Activated T-helper 1 cell treated with anti-CD3 and anti-CD28 coated beads, Interleukin-2, amount 50 U/mL, for 16 hours (primary cell): ENCODE data around the gene ADAM10.
"Not testable (repeated sequence)": the region's sequence is repeated elsewhere in the genome, so short reads cannot be mapped to it uniquely, and the experiment has no call there.

Experiments
- DNase-seq, 2 donors: peaks; one replicate each; pipeline ENCODE4 v3.0.0-alpha.2; 2020; ENCODE audit warnings: low read depth in 1 of 2, low spot score in 1 of 2

Gene ADAM10

GRCh38 chr15:58678683-58679082 is 70.8 kb downstream of the ADAM10 start:
- no peak for DNase-seq

GRCh38 chr15:58677426-58677825 is 72.1 kb downstream of the ADAM10 start:
- no peak for DNase-seq

DNA sequence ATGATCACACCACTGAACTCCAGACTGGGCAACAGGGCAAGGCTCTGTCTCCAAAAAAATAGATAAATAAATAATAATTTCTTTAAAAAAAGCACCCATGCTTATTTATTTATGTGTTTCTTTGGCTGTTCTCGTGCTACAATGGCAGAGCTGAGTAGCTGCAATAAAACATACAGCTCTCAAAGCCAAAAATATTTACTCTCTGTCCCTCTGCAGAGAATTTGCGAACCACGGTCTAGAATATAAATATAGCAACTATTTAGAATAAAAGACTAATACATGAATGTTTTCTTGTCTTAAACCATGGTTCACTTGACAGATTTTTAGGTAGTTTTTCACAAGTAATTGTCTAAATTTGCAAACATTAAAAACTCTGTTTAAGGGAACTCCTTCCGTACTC is 72.7 kb downstream of the ADAM10 start:
- DNase-seq = no peak

- DNase-seq = no peak
These were observed 78.3 kb downstream of the ADAM10 start for GRCh38 chr15:58671186-58671585.

GRCh38 chr15:58669108-58669507 is 80.4 kb downstream of the ADAM10 start:
- no peak for DNase-seq

DNA sequence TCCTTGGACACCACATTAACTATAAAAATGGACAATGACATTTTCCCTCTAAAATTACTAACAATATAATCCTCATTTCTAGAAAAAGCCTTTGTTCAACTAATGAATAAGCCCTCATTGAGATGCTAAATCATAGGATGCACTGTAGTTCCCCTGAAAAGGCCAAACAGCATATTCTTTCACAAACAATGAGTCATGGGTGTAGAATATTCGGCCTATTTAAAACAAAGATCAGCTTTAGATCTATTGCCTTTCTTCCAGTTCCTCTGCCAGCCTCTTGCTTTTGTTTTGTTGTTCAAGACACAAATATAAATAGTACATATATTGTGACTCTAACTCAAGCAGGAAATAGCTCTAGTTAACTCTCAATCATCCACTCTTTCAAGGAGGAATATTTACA is 82.5 kb downstream of the ADAM10 start:
- no peak for DNase-seq

- DNase-seq = no peak
These were observed 83.8 kb downstream of the ADAM10 start for GRCh38 chr15:58665672-58666071.

DNA sequence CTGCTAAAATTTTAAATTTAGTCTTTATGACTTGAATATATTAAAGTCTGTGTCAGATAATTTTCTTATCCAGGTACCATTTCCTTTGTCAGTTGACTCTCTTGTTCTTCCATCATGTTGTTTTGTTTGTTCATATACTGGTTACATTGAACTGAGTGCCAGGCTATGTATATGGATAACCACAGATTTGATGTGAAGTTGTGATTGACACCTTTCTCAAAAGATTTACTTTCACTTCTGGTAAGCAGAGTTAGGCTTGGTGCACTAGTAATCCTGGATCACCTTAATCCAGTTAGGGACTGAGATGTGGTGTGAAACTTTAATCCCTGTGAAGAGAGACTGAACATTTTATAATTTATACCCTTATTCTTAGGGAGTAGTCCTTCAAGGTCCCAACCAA is 99.4 kb downstream of the ADAM10 start:
- no peak for DNase-seq

DNA sequence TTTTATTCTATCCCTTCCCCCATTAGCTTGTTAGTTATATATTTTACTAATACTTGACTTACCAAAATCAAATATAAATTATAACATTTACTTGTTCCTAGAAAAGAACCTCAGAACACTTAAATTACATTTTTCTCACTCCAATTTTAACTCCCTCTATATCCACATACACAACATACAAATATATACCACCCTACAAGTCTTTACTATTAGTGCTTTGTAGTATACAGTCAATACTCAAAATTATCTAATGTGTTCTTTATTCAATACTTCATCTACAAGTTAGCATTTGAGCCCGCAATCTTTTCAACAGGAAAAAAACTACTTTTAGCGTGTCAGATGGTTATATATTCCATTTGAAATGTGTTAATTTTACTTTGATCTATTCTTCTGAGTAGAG is 100.3 kb downstream of the ADAM10 start:
- DNase-seq = no peak

GRCh38 chr15:58643996-58644395 is 105.5 kb downstream of the ADAM10 start:
- no peak for DNase-seq

DNA sequence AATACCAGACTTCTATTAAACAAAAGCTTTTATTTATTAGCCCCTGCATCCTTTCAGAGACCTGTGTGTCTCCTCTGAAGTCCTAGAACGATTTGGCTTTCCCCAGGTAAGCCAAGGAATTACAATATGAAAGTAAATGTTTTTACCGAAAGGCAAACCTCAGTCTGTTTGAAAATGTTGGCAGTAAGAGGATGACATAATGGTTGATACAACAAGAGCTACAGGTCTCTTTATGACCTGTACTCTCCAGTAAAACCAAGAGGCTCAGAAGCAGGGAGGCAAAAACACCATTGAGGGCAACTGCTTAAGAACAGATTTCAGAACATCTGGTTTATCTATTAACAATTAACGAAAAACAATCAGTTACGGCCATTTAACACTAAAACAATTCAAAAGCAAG is 107.8 kb downstream of the ADAM10 start:
- DNase-seq = no peak

- DNase-seq = no peak
These were observed 109.5 kb downstream of the ADAM10 start for GRCh38 chr15:58639992-58640391.

GRCh38 chr15:58639002-58639756 is 110.3 kb downstream of the ADAM10 start:
- no peak for DNase-seq

GRCh38 chr15:58632789-58633188 is 116.7 kb downstream of the ADAM10 start:
- DNase-seq = no peak

- DNase-seq = no peak
These were observed 118.2 kb downstream of the ADAM10 start for GRCh38 chr15:58631319-58631718.

DNA sequence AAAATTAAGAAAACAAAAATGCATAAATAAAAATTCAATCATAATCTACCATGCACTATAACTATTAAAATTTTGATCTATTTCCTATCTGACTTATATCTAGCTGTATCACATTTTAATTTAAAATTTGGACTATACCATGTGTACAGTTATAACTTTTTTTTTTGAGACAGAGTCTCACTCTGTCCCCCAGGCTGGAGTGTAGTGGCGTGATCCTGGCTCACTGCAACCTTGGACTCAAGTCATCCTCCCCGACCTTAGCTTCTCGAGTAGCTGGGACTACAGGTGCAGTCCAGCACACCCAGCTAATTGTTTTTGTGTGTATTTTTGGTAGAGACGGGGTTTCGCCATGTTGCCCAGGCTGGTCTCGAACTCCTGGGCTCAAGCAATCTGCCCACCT is 119.9 kb downstream of the ADAM10 start:
- DNase-seq = no peak

- DNase-seq = no peak
These were observed 121.1 kb downstream of the ADAM10 start for GRCh38 chr15:58628206-58628947.

GRCh38 chr15:58627701-58628100 is 121.8 kb downstream of the ADAM10 start:
- no peak for DNase-seq

DNA sequence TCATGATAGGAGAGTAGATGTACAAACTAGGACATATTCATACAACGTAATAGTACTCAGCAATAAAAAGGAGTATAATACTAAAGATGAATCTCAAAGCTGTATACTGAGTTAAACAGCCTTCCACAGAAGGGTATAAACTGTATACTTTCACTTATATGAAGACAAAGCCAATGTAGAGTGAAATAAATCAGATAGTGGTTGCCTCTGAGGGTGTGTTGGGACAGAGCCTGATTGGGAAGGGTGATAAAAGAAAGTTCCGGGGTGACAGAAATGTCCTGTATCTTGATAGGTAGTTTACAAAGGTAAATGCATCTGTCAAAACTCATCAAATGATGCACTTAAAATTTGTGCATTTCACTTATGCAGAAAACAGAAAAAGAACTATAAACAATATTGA is 122.5 kb downstream of the ADAM10 start:
- no peak for DNase-seq

GRCh38 chr15:58626378-58626777 is 123.1 kb downstream of the ADAM10 start:
- no peak for DNase-seq

- no peak for DNase-seq
These were observed 126.6 kb downstream of the ADAM10 start for GRCh38 chr15:58622877-58623276.

- DNase-seq = not testable (repeated sequence)
These were observed 129.2 kb downstream of the ADAM10 start for GRCh38 chr15:58620268-58620667.

DNA sequence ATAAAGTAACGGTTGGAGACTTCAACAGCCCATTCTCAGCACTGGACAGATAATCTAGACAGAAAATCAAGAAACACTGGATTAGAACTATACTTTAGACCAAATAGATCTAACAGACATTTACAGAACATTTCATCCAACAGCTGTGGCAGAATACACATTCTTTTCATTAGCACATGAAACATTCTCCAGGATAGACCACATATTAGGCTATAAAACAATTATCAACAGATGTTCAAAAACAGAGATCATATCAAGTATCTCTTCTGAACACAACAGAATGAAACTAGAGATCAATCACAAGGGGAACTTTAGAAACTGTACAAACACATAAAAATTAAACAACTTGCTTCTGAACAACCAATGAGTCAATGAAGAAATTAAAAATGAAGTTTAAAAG is 133.3 kb downstream of the ADAM10 start:
- DNase-seq = no peak
